LNCaP clone FGC (cell line): Measurements from ENCODE around the gene OPCML.

ENCODE experiments used
- DNase-seq: peaks from one replicate; pipeline ENCODE4 v3.0.0-alpha.2; 2011; ENCODE audit warnings: low read depth
- H3K4me3 ChIP-seq: 2 replicates; pipeline ENCODE4 v1.5.1; 2011; ENCODE audit warnings: mild to moderate bottlenecking, low read depth, low read length, control low read depth
- TF ChIP-seq, protein P1 (sequence below): IDR thresholded peaks from 2 replicates; pipeline ENCODE4 v1.5.1; 2012; ENCODE audit warnings: mild to moderate bottlenecking; ENCODE audit not compliant: control insufficient read depth, insufficient read depth; ENCODE audit errors: extremely low read depth

Gene OPCML

GRCh38 chr11:132976115-132976514 is 556.2 kb downstream of the OPCML start:
- DNase-seq, result no peak
- TF ChIP-seq, protein P1, sequence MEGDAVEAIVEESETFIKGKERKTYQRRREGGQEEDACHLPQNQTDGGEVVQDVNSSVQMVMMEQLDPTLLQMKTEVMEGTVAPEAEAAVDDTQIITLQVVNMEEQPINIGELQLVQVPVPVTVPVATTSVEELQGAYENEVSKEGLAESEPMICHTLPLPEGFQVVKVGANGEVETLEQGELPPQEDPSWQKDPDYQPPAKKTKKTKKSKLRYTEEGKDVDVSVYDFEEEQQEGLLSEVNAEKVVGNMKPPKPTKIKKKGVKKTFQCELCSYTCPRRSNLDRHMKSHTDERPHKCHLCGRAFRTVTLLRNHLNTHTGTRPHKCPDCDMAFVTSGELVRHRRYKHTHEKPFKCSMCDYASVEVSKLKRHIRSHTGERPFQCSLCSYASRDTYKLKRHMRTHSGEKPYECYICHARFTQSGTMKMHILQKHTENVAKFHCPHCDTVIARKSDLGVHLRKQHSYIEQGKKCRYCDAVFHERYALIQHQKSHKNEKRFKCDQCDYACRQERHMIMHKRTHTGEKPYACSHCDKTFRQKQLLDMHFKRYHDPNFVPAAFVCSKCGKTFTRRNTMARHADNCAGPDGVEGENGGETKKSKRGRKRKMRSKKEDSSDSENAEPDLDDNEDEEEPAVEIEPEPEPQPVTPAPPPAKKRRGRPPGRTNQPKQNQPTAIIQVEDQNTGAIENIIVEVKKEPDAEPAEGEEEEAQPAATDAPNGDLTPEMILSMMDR, result no peak
- no peak overlapping the region for H3K4me3 ChIP-seq

DNA sequence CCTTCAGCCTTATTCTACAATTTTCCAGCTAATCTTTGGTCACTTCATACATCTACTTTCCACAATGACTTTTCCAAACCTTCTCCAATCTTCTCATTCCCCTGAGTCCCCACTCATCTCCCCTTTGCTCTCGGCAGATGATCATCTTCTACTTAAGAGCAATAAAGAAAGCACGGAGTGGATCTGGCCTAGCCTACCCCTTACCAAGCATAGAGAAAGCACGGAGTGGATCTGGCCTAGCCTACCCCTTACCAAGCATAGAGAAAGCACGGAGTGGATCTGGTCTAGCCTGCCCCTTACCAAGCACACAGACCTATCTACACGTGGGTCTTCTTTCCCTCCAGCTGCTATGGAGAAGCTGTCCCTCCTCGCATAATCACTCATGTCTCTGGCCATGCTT is 558.6 kb downstream of the OPCML start:
- no peak for DNase-seq
- TF ChIP-seq, protein P1, result no peak

GRCh38 chr11:132972565-132972964 is 559.7 kb downstream of the OPCML start:
- TF ChIP-seq, protein P1, result no peak
- DNase-seq, result no peak
- no peak overlapping the region for H3K4me3 ChIP-seq

More for the DNA sequence above, 558.6 kb downstream of the OPCML start:
- H3K4me3 ChIP-seq, result no peak overlapping the region

- no peak for DNase-seq
- no peak overlapping the region for H3K4me3 ChIP-seq
- TF ChIP-seq, protein P1, result no peak
These were observed 561.0 kb downstream of the OPCML start for GRCh38 chr11:132971351-132971750.

- H3K4me3 ChIP-seq, result no peak overlapping the region
- DNase-seq, result no peak
- TF ChIP-seq, protein P1, result no peak
These were observed 562.4 kb downstream of the OPCML start for GRCh38 chr11:132969892-132970291.

DNA sequence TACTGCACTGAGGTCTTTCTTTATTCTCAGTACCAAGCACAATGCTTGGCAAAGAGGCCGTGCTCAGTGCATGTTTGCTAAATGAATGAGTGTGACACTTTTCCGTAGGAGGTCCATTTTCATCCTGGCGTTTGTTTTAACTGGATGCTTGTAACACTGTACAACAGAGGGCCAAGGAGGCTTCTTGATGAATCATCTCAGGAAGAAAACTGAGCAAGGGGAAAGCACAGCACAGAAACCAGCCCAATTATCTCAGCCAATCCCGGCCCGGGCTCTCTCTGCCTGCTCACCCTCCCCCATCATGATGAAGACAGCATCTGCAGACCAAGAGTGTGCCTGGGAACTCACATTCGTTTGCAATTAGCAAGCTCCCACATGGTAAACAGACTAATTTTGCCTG is 570.3 kb downstream of the OPCML start:
- TF ChIP-seq, protein P1, result no peak
- no peak for DNase-seq
- no peak overlapping the region for H3K4me3 ChIP-seq

GRCh38 chr11:132961453-132961852 is 570.8 kb downstream of the OPCML start:
- TF ChIP-seq, protein P1, result no peak

More at GRCh38 chr11:132961453-132961852, 570.8 kb downstream of the OPCML start:
- H3K4me3 ChIP-seq, result no peak overlapping the region
- no peak for DNase-seq
